Tibial artery (tissue), 4 donors: Measurements from ENCODE around the gene GSK3B.

Source experiments
- DNase-seq, 2 donors: peaks; one replicate each; pipeline ENCODE4 v3.0.0-alpha.2; 2019
- H3K27ac ChIP-seq, 2 donors: fragments of 200-600 bp; sonication (generic) in 1 of 2; 1 replicate in 1 of 2; 2 replicates in 1 of 2; pipeline ENCODE4 v1.5.1; 2018 to 2019; ENCODE audit warnings: mild to moderate bottlenecking in 1 of 2
- H3K27me3 ChIP-seq, 2 donors: fragments of 200-600 bp; sonication (generic) in 1 of 2; one replicate each; pipeline versions ENCODE4 v1.5.1 to v1.6.0; 2016 to 2019
- H3K36me3 ChIP-seq, 3 donors: fragments of 200-600 bp; sonication (generic) in 2 of 3; one replicate each; pipeline ENCODE4 v1.5.1; 2016 to 2019; ENCODE audit warnings: mild to moderate bottlenecking in 2 of 3
- H3K4me1 ChIP-seq, 4 donors: fragments of 200-600 bp; sonication (generic) in 2 of 4; 1 replicate in 3 of 4; 2 replicates in 1 of 4; pipeline ENCODE4 v1.5.1; 2016 to 2019
- H3K4me3 ChIP-seq, 2 donors: fragments of 200-600 bp; sonication (generic) in 1 of 2; 1 replicate in 1 of 2; 2 replicates in 1 of 2; pipeline ENCODE4 v1.5.1; 2018 to 2019; ENCODE audit warnings: mild to moderate bottlenecking in 2 of 2
- H3K9me3 ChIP-seq, 3 donors: fragments of 200-600 bp; sonication (generic) in 1 of 3; one replicate each; pipeline ENCODE4 v1.5.1; 2016 to 2019
- CTCF ChIP-seq, 2 experiments: fragments of 200-600 bp in 1 of 2; fragments of 450-650 bp in 1 of 2; IDR thresholded peaks; one replicate each; pipeline ENCODE4 v1.5.1; 2017 to 2019; ENCODE audit warnings: antibody characterized with exemption in 2 of 2, mild to moderate bottlenecking in 1 of 2, moderate library complexity in 1 of 2
- intact Hi-C: fragments of 100-400 bp; cut with DNase I; formaldehyde crosslinking; loops from one replicate; pipeline ENCODE4 v1.15.0; 2023; ENCODE audit warnings: low total_unique reads

The GSK3B gene

GRCh38 chr3:119778176-119778575 is 316.1 kb downstream of the GSK3B start:
- Histone ChIP-seq H3K27me3 (no peaks in the 10 kb centered on the region), H3K9me3 (peaks cover 0 to 4% (median 0%) of the 10 kb centered on the region in 3 donors), H3K4me1 (no peaks in the 10 kb centered on the region), H3K27ac (no peak overlapping the region), H3K4me3 (no peak overlapping the region), H3K36me3 (no peaks in the 10 kb centered on the region)
- intact Hi-C loops = no loop called here
- no peak for TF ChIP-seq CTCF (IDR thresholded peaks at IDR 0.05)
- no peak for DNase-seq

- peaks cover 0 to 4% (median 0%) of the 10 kb centered on the region in 3 donors for H3K9me3 ChIP-seq
- no peaks in the 10 kb centered on the region for H3K36me3 ChIP-seq
- H3K27ac ChIP-seq = no peak overlapping the region
- no peak for DNase-seq
- intact Hi-C loops = no loop called here
- H3K4me1 ChIP-seq = no peaks in the 10 kb centered on the region
- no peak for TF ChIP-seq CTCF (IDR thresholded peaks at IDR 0.05)
- H3K27me3 ChIP-seq = no peaks in the 10 kb centered on the region
- no peak overlapping the region for H3K4me3 ChIP-seq
Observed at GRCh38 chr3:119776304-119776703, 317.9 kb downstream of the GSK3B start.

GRCh38 chr3:119774444-119774843 is 319.8 kb downstream of the GSK3B start:
- Histone ChIP-seq H3K9me3 (peaks cover 0 to 4% (median 0%) of the 10 kb centered on the region in 3 donors), H3K36me3 (no peaks in the 10 kb centered on the region), H3K4me1 (no peaks in the 10 kb centered on the region), H3K4me3 (no peak overlapping the region), H3K27ac (no peak overlapping the region), H3K27me3 (no peaks in the 10 kb centered on the region)
- intact Hi-C loops = no loop called here
- DNase-seq = no peak
- TF ChIP-seq CTCF (IDR thresholded peaks at IDR 0.05) = no peak
